ES-I3 (cell line): ENCODE measurements around the gene MAN2B1.
A peak's percentile ranks its signal among the peaks of the same experiment; 100 is the strongest.
"Not testable (repeated sequence)": the region's sequence is repeated elsewhere in the genome, so short reads cannot be mapped to it uniquely, and the experiment has no call there.

ENCODE experiments used
- H3K36me3 ChIP-seq: 2 replicates; pipeline ENCODE4 v1.6.1; 2013; ENCODE audit warnings: mild to moderate bottlenecking, low read length, control low read depth, moderate library complexity; ENCODE audit not compliant: insufficient read depth
- H3K4me1 ChIP-seq: 2 replicates; pipeline ENCODE4 v1.6.1; 2013; ENCODE audit warnings: mild to moderate bottlenecking, control low read depth, low read length; ENCODE audit not compliant: insufficient read depth
- H3K9ac ChIP-seq: 2 replicates; pipeline ENCODE4 v1.6.1; 2013; ENCODE audit warnings: low read depth, mild to moderate bottlenecking, low read length, moderate library complexity
- H3K9me3 ChIP-seq: 2 replicates; pipeline ENCODE4 v1.6.1; 2013; ENCODE audit warnings: mild to moderate bottlenecking, low read length, moderate library complexity; ENCODE audit not compliant: control insufficient read depth, insufficient read depth

Gene MAN2B1

GRCh38 chr19:12660980-12661379 is 5.6 kb downstream of the MAN2B1 start:
- Histone ChIP-seq H3K36me3 (no peaks in the 10 kb centered on the region; the same call in 1 of the 2 replicates), H3K4me1 (peaks cover 4% of the 10 kb centered on the region; the same call in 1 of the 2 replicates), H3K9ac (no peak overlapping the region), H3K9me3 (no peaks in the 10 kb centered on the region)

GRCh38 chr19:12657966-12658365 is 8.6 kb downstream of the MAN2B1 start:
- Histone ChIP-seq H3K4me1 (peaks cover 4% of the 10 kb centered on the region; the same call in 1 of the 2 replicates), H3K9ac (no peak overlapping the region), H3K36me3 (0 out of 2 replicates have a peak, but pooled peaks cover 7% of the 10 kb centered on the region), H3K9me3 (no peaks in the 10 kb centered on the region)

- Histone ChIP-seq H3K9me3 (no peaks in the 10 kb centered on the region), H3K36me3 (0 out of 2 replicates have a peak, but pooled peaks cover 7% of the 10 kb centered on the region), H3K4me1 (peaks cover 4% of the 10 kb centered on the region; the same call in 1 of the 2 replicates), H3K9ac (no peak overlapping the region; the same call in 1 of the 2 replicates)
Measured at GRCh38 chr19:12656899-12657571, 9.5 kb downstream of the MAN2B1 start.

- Histone ChIP-seq H3K9ac (no peak overlapping the region), H3K4me1 (peaks cover 4% of the 10 kb centered on the region; the same call in 1 of the 2 replicates), H3K9me3 (no peaks in the 10 kb centered on the region), H3K36me3 (0 out of 2 replicates have a peak, but pooled peaks cover 7% of the 10 kb centered on the region)
Measured at GRCh38 chr19:12655546-12655945, 11.0 kb downstream of the MAN2B1 start.

- Histone ChIP-seq H3K36me3 (0 out of 2 replicates have a peak, but pooled peaks cover 7% of the 10 kb centered on the region), H3K9me3 (no peaks in the 10 kb centered on the region), H3K4me1 (peaks cover 4% of the 10 kb centered on the region; the same call in 1 of the 2 replicates), H3K9ac (no peak overlapping the region)
Measured at GRCh38 chr19:12652219-12652618, 14.3 kb downstream of the MAN2B1 start.

GRCh38 chr19:12649941-12650340 is 16.6 kb downstream of the MAN2B1 start:
- no peaks in the 10 kb centered on the region for H3K36me3 ChIP-seq
- no peaks in the 10 kb centered on the region for H3K9me3 ChIP-seq
- H3K4me1 ChIP-seq: no peaks in the 10 kb centered on the region
- no peak overlapping the region for H3K9ac ChIP-seq

GRCh38 chr19:12648088-12648487 is 18.5 kb downstream of the MAN2B1 start:
- Histone ChIP-seq H3K9ac (peak overlapping the region; percentile 48; the same call in 1 of the 2 replicates), H3K36me3 (no peaks in the 10 kb centered on the region), H3K9me3 (no peaks in the 10 kb centered on the region), H3K4me1 (no peaks in the 10 kb centered on the region)

- Histone ChIP-seq H3K36me3 (no peaks in the 10 kb centered on the region), H3K9me3 (no peaks in the 10 kb centered on the region), H3K9ac (peak overlapping the region; percentile 48; the same call in 1 of the 2 replicates), H3K4me1 (no peaks in the 10 kb centered on the region)
Measured at GRCh38 chr19:12647490-12648071, 19.0 kb downstream of the MAN2B1 start.

GRCh38 chr19:12647047-12647446 is 19.5 kb downstream of the MAN2B1 start:
- H3K36me3 ChIP-seq: no peaks in the 10 kb centered on the region
- H3K4me1 ChIP-seq: no peaks in the 10 kb centered on the region
- H3K9ac ChIP-seq: peak overlapping the region; percentile 16; the same call in 1 of the 2 replicates
- H3K9me3 ChIP-seq: no peaks in the 10 kb centered on the region

GRCh38 chr19:12646551-12646950 is 20.0 kb downstream of the MAN2B1 start:
- Histone ChIP-seq H3K9ac (no peak overlapping the region), H3K9me3 (no peaks in the 10 kb centered on the region), H3K36me3 (no peaks in the 10 kb centered on the region), H3K4me1 (no peaks in the 10 kb centered on the region)

- not testable (repeated sequence) for H3K4me1 ChIP-seq, H3K36me3 ChIP-seq, H3K9me3 ChIP-seq, H3K9ac ChIP-seq
Measured at GRCh38 chr19:12643716-12644115, 22.8 kb downstream of the MAN2B1 start.

- no peaks in the 10 kb centered on the region for H3K36me3 ChIP-seq
- no peaks in the 10 kb centered on the region for H3K9me3 ChIP-seq
- H3K4me1 ChIP-seq: no peaks in the 10 kb centered on the region
- no peak overlapping the region for H3K9ac ChIP-seq
Measured at GRCh38 chr19:12642506-12642905, 24.0 kb downstream of the MAN2B1 start.

- no peaks in the 10 kb centered on the region for H3K36me3 ChIP-seq
- no peaks in the 10 kb centered on the region for H3K4me1 ChIP-seq
- no peaks in the 10 kb centered on the region for H3K9me3 ChIP-seq
- no peak overlapping the region for H3K9ac ChIP-seq
Measured at GRCh38 chr19:12641456-12641855, 25.1 kb downstream of the MAN2B1 start.

GRCh38 chr19:12639901-12640613 is 26.5 kb downstream of the MAN2B1 start:
- Histone ChIP-seq H3K9ac (peak overlapping the region; percentile 37; the same call in 1 of the 2 replicates), H3K36me3 (no peaks in the 10 kb centered on the region), H3K9me3 (no peaks in the 10 kb centered on the region), H3K4me1 (no peaks in the 10 kb centered on the region)
